NCI-H345 (cell line): ENCODE measurements around the gene SPON1.
A peak's percentile ranks its signal among the peaks of the same experiment; 100 is the strongest.
"Not testable (repeated sequence)": the region's sequence is repeated elsewhere in the genome, so short reads cannot be mapped to it uniquely, and the experiment has no call there.

Experiments used
- DNase-seq: peaks from one replicate; lab custom pipeline; 2025; lab: John Stamatoyannopoulos, UW

SPON1 gene

GRCh38 chr11:13984616-13985450, 22.3 kb downstream of the SPON1 start:
- no peak for DNase-seq

DNA sequence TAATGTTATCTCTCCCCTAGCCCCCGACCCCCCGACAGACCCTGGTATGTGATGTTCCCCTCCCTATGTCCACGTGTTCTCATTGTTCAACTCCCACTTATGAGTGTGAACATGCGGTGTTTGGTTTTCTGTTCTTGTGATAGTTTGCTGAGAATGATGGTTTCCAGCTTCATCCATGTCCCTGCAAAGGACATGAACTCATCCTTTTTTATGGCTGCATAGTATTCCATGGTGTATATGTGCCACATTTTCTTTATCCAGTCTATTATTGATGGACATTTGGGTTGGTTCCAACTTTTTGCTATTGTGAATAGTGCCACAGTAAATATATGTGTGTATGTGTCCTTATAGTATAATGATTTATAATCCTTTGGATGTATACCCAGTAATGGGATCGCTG, 24.2 kb downstream of the SPON1 start:
- DNase-seq, result not testable (repeated sequence)

DNA sequence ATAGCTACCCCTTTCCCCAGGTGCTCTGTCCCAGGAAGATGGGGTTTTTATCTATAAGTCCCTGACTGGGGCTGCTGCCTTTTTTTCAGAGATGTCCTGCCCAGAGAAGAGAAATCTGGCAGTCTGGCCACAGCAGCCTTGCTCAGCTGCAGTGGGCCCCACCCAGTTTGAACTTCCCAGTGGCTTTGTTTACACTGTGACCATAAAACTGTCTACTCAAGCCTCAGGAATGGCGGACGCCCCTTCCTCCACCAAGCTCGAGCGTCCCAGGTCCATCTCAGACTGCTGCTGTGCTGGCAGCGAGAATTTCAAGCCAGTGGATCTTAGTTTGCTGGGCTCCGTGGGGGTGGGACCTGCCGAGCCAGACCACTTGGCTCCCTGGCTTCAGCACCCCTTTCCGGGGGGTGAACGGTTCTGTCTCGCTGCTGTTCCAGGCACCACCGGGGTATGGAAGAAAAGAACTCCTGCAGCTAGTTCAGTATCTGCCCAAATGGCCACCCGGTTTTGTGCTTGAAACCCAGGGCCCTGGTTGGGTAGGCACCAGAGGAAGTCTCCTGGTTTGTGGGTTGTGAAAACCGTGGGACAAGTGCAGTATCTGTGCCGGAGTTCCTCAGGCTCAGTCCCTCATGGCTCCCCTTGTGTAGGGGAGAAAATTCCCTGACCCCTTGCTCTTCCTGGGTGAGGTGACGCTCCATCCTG, 29.8 kb downstream of the SPON1 start:
- not testable (repeated sequence) for DNase-seq

DNA sequence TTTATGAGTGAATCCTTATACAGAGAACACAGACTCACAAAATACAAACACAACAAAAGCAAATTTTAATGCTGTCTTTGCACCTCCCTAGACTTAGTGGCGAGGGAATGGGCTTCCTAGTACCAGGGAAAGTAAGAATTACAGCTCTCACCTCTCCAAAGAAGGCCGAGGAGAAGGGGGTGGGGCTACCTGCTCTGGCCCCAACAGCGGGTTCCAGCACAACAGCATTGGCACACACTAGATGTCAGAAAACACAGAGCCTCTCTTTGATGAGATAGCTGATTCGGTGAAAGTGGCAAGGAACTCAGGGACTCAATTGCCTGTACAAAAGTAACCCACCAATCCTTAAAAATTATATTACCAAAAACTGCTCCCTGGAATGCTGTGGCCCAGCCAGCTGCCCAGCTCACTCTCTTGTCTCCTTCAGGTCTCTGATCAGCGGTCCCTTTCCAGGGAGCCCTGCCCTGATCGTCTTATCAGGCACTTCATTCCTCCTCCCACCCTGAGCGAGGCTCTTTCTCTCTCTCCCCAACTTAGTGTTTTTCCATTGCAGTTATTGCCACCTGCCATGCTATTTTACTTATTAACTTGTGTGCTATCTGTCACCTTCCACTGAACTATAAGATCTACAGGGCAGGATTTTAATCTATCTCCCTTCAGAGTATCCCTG, 30.7 kb downstream of the SPON1 start:
- no peak for DNase-seq

- no peak for DNase-seq
These were observed 35.4 kb downstream of the SPON1 start for GRCh38 chr11:13997881-13998280.

DNA sequence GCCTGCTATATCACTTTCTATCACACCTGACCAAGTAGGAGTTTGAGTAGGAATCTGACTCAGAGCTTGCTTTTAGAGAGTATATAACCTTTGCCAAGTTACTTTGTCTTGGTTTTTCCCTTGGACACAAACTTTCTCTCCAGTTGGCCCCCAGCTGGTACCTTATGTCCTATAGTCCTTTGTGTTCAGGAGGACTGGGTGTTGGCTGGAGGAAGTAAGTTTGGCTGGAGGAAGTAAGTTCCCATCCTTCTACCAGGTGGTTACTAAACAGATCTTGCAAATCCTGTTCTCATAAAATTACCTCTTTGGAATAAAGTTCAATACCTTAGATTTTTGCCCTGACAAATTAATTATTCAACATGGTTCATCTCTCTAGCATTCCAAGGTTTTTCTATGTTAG, 37.2 kb downstream of the SPON1 start:
- no peak for DNase-seq

DNA sequence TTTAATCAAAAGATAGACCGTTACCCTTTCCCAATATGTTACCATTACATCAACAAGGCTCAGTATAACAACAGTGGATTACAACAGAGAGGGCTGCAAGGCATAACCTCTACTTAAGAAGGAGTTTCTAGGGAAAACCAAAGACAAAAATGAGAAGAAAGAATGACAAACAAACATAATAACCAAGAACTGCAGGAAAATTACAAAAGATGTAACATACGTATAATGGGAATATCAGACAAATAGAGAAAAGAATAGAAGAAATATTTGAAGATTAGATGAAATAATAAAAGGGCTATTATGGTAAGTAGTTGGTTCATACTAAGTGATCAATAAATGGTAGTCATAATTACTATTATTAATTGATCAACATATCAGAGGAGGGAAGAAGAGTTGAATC, 39.1 kb downstream of the SPON1 start:
- no peak for DNase-seq

GRCh38 chr11:14007566-14007965, 45.0 kb downstream of the SPON1 start:
- DNase-seq, result no peak

GRCh38 chr11:14010665-14011064, 48.1 kb downstream of the SPON1 start:
- no peak for DNase-seq

- no peak for DNase-seq
These were observed 50.3 kb downstream of the SPON1 start for GRCh38 chr11:14012846-14013245.

DNA sequence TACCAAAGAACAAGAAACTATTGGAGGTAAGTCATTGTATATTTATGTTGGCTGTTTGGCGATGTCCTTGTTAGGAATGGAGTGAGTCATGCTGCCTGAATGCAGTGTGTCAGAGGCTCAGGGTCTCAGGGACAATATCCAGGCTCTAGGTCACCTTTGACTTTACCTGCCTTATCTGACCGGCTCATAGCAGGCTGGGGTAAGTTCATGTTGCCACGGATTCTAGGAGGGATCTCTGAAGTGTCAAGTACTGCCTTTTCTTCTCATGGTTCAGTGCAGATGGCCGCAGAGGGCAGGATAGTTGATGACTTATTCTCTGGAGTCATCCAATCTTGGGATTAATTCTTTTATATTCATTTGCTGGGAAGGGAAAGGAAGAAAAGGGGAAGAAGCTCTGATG, 53.2 kb downstream of the SPON1 start:
- DNase-seq, result no peak

- DNase-seq, result no peak
These were observed 55.9 kb downstream of the SPON1 start for GRCh38 chr11:14018441-14018840.

DNA sequence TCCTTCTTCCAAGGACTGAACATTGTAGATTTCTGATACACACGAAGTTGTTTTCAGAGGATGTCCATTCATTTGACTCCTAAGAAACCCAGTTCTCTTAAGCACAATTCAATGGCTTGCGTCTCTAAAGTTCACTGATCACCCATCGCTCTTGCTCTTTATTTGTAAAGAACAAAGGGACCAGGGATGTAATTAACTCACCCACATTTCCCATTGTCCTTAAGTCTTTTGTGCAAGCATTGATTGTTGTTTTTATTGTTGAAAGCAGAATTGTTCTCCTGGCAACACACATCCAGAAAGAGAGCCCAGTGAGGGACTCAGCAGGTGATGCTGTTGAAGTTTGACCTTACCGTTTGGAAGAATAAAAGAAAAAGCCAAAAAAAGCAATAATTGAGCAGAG, 59.2 kb downstream of the SPON1 start:
- peak; percentile 31 for DNase-seq

DNA sequence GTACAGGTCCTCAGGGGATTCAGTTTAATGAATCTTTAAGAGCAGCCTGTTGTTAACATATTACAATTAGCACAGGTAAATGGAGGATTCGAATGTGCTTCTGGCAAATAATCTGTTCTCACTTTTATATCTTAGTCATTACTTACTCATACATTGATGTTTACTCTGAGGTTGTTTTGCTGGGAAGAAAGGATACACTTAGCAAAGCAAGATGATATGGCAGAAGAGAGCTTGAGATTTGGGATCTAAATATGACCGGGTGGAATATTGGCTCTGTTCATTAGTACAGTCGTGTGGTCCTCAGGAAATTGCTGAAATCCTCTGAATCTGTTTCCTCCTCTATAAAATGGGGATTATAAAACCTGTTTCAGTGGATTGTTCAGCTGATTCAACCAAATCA, 59.7 kb downstream of the SPON1 start:
- no peak for DNase-seq

DNA sequence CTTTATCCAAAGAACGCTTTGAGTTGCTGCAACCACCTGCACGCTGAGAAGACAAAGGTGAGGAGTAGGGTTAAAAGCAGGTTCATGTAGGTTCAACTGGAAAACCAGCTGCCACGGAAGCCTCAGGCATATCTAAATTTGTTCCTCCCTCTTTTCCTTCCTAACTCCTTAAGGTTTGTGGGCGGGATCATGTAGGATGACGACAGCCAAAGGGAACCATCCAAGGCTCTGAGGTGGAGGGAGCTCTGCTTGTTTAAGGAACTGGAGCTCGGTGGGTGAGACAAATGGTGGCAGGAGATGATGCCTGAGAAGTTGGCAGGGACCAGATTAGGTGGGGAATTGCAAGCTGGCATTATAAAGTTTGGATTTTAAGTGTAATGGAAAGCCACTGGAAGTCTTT, 60.3 kb downstream of the SPON1 start:
- no peak for DNase-seq

DNA sequence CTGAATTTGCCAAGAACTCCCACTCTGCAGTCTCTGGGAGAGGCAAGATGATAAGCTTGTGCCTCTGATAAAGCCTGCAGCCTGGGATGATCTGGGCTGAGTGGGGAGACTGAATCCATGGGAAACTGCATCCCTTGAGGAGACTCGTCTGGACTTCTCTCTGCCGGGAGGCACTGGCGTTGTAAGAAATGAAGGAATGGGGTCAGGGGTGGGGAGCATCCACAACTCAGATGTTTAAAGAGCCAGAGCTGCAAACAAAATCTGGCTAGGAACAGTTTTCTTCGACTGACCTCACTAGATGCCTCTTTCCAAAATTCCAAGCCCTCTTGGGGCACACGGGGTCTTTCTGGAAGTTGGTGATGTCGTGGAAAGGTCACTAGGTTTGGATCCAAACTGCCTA, 64.4 kb downstream of the SPON1 start:
- DNase-seq, result no peak

GRCh38 chr11:14027525-14027924, 65.0 kb downstream of the SPON1 start:
- no peak for DNase-seq

DNA sequence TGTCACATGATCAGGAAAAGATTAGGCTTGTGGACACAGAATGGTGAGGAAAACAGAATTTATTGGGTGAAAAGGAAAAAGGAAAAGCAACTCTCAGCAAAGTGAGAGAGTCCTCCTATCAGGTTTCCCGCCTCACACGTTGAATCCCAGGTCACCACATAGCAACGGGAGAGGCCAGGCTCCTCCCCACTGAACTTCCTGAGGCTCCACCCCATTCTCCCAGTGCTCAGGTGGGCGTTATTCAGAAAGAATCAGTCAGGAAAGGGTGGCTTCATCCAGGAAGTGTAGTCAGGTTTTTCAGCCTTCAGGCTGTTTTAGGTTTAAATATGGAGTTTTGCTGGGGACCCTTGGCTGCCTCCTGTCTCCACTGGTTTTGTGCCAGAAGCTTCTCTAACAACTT, 66.9 kb downstream of the SPON1 start:
- no peak for DNase-seq

GRCh38 chr11:14029971-14030920, 67.7 kb downstream of the SPON1 start:
- DNase-seq, result peak; percentile 74

GRCh38 chr11:14035526-14035925, 73.0 kb downstream of the SPON1 start:
- not testable (repeated sequence) for DNase-seq

GRCh38 chr11:14036469-14036868, 73.9 kb downstream of the SPON1 start:
- no peak for DNase-seq

GRCh38 chr11:14041040-14041439, 78.5 kb downstream of the SPON1 start:
- DNase-seq, result no peak
